8988T (cell line): ENCODE results near the gene FAM114A2.

Source experiments
- DNase-seq: peaks from one replicate; pipeline ENCODE4 v3.0.0; 2011

The FAM114A2 gene

GRCh38 chr5:153979028-153979783 lies 59.5 kb downstream of the FAM114A2 start:
- DNase-seq: no peak

DNA sequence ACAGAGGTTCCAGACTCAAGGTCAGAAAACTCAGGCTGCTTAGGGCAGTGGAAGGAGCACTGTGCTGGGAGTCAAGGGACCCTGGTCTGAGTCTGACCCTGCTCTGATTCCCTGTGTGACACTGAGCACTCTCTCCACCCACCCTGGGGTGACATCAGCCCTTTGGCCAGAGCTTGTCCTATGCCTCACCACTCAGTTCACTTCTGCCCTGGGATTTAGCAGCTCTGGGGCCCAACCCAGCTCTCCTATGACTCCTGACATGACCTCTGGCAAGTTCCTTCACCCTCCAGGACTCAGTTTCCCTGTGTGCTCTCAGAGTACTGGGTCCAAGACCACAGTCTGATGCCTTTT lies 63.9 kb downstream of the FAM114A2 start:
- no peak for DNase-seq

DNA sequence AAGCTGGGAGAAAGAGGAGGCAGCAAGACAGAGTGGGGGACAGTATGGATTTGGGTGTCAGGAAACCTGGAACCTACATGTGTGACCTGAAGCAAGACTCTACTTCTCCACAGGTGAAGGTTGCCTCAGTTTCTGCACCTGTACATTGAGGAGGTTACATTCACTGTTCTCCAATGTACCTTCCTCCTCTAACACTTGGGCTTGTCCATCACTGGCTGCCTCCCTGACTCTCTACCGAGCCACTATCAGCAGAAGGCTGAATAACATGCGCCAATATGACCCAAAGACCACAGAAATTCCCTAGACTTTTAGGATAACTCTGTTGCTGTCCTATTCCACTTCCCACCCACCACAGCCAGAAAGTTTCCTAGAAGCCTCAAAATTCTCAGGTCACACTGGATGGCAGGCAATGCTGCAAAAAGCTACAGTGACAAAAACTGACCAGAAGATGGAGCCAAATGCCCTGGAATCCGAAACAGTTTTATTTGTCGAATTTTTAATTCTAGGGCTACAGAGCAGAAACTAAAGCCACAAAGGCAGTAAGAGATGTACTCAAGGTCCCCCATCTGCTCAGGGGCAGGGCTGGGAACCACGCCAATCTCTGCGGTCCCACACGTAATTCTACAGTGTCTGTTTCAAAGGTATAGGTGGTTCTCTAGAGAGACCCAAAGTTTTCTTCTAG lies 64.4 kb downstream of the FAM114A2 start:
- DNase-seq: no peak

- DNase-seq: no peak
Observed at GRCh38 chr5:153972240-153972639, 66.5 kb downstream of the FAM114A2 start.

DNA sequence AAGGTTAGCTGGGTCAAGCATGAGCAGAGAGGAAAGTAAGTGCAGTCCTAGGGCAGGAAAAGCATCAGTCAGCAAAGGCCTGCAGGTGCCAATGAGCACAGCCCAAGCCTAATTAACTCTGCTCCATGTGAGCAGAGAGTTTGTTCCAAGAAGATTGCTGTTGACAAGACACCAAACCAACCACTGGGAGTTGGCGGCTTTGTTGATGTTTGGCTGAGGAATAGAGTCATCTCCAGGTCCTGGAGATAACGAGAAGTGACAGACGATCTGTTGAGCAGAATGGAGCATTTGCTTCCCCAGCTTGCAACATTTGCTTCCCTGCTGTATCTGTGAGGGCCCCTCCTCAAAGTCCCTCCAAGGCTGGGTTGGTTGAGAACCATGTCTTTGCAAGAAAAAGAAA lies 68.2 kb downstream of the FAM114A2 start:
- no peak for DNase-seq

DNA sequence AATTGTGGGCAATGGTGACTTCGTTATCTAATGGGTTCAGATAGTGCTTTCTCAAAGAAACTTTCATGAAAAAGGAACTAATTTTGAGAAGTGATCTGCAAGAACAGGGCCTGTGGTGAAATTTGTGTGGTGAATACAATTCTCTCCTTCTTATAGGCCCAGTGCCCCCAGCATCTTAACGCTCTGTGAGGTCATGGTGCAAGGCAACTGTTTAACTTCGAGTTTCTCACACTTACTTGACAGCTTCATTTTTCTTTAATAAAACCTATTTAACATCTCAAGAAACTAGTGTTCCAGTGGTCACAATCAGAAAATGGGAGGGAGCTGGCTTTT lies 69.2 kb downstream of the FAM114A2 start:
- DNase-seq: no peak

- DNase-seq: no peak
Observed at GRCh38 chr5:153968761-153969562, 69.7 kb downstream of the FAM114A2 start.

GRCh38 chr5:153964880-153965645 lies 73.6 kb downstream of the FAM114A2 start:
- DNase-seq: peak; percentile 48

GRCh38 chr5:153964191-153964879 lies 74.4 kb downstream of the FAM114A2 start:
- DNase-seq: no peak

- DNase-seq: no peak
Observed at GRCh38 chr5:153960269-153961215, 78.2 kb downstream of the FAM114A2 start.

DNA sequence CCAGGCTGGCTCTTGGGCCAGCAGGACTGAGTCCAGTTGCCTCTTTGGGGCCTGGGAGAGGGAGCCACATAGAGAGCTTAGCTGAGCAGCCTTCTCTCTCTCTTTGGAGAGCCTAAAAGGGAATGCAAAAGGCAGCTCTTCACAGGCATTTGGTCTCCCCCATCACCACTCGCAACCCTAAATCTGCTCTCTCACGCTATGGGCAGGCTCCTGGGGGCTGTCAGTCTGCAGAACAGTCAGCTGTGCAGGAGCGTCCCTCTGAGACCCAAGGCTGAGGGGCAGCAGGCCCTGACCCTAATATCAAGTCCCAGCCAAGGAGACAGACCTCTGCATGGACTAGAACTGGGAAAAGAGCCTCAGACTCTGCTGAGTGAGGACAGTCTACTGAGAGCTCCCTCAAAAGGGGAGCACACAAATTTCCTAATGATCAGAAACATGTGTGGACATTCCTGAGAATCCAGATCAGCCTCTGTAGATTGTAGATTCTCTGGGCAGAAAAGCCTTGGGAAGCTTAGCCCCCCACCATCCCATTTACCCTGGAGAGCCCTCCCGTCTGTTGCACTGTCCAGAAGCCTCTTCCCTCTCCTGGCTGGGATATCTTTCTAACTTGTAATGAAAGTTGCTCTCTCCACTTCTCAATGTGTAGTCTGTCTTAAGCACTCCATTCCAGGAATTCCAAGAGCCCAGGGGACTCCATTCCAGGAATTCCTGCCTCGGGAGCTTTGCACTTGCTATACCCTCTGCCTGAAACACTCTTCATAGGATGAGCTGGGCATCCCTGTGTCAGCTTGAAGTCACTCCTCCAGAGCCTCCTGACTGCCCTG lies 79.4 kb downstream of the FAM114A2 start:
- DNase-seq: peak; percentile 27

DNA sequence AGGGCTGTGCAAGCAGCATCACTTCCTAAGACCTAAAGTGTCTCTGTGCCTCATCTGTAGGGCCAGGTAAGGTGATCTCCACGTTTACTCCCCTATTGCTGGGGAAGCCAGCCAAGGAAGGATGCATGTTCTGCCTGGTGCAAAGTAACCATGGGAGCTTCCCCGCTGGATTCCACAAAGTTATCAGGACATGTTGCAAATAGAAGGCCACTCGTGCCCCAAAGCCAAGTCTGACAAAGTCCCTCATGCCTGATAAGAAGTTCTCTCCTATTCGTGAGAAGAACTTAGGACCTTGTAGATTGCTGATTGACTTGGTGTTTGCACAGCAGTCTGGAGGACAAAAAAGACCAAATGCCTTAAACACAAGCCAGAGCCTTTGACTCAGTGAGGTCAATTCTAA lies 81.5 kb downstream of the FAM114A2 start:
- no peak for DNase-seq

- DNase-seq: no peak
Observed at GRCh38 chr5:153953411-153953810, 85.3 kb downstream of the FAM114A2 start.

DNA sequence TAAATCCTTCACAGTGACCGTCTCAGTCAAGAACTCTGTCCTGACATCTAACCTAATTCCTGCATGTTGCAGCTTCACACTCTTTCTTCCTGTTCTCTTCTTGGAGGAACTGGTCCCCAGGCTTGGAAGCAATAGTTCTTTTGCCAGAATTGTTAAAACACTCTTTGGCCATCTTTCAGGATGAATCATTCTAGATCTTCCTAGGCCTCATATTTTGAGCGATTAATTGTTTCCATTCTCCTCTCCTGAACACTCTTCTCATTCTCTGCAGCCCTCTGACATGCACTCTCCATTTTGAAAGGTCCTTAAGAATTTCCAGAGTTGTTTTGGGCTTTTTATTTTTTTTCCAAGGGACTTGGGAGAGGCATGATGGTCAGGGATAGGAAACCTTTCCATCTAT lies 85.8 kb downstream of the FAM114A2 start:
- no peak for DNase-seq

DNA sequence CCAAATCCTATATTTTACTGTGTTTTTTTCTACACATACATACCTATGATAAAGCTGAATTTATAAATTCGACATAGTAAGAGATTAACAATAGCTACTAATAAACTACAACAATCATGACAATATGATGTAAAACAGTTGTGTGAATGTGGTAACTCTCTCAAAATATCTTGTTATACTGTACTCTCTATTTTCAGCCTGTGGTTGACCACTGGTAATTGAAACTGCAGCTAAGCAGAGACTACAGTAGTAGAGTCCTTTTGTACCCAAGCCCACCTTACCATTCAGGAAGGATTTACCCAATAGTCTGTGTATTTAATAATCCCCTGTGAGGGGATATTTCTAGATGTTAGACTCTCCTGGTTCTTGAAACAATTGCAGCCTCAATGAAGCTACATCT lies 86.7 kb downstream of the FAM114A2 start:
- DNase-seq: no peak

DNA sequence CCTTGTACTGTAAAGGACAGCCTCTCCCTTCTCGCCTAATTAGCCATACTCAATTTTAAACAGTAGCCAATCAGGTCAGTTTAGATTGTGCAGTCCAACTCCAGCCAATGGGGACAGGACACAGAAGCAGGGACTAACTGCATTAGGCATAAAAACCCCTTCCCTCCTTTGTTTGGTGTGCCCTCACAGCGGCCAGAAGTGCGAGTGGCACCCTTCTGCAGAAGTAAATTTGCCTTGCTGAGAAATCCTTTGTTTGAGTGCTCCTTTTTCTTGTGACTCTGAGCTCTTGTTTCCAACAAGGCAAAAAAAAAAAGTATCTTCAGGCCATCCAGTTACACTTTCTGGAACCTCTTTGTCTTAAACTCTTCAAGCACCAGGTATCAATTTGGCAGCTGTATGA lies 97.4 kb downstream of the FAM114A2 start:
- DNase-seq: no peak
